Liver (tissue), 3 donors: ENCODE data around the gene CDKL4.

ENCODE experiments used
- CTCF ChIP-seq: fragments of 150-350 bp; IDR thresholded peaks from 2 replicates; pipeline ENCODE4 v1.5.1; 2017; ENCODE audit warnings: improper control_type of control experiment, low read depth, low read length; ENCODE audit not compliant: missing input control
- EGR1 ChIP-seq, 2 donors: IDR thresholded peaks; 2 replicates each; pipeline ENCODE4 v1.6.1; 2016 to 2018; ENCODE audit warnings: antibody characterized with exemption in 2 of 2, low read depth in 2 of 2
- GABPA ChIP-seq, 2 donors: IDR thresholded peaks in 1 of 2; conservative IDR thresholded peaks in 1 of 2; 2 replicates each; pipeline ENCODE4 v1.6.1; 2016; ENCODE audit warnings: antibody characterized with exemption in 2 of 2, mild to moderate bottlenecking in 1 of 2, moderate library complexity in 1 of 2
- JUND ChIP-seq, 2 donors: IDR thresholded peaks; 2 replicates each; pipeline ENCODE4 v1.6.1; 2016; ENCODE audit warnings: antibody characterized with exemption in 2 of 2
- MAX ChIP-seq: IDR thresholded peaks from 2 replicates; pipeline ENCODE4 v1.6.1; 2016; ENCODE audit warnings: antibody characterized with exemption
- NR2F2 ChIP-seq: IDR thresholded peaks from 2 replicates; pipeline ENCODE4 v1.6.1; 2016; ENCODE audit warnings: antibody characterized with exemption
- RAD21 ChIP-seq, 2 donors: IDR thresholded peaks; 2 replicates each; pipeline ENCODE4 v1.6.1; 2016; ENCODE audit warnings: antibody characterized with exemption in 2 of 2, mild to moderate bottlenecking in 2 of 2
- REST ChIP-seq: IDR thresholded peaks from 2 replicates; pipeline ENCODE4 v1.6.1; 2016; ENCODE audit warnings: antibody characterized with exemption, mild to moderate bottlenecking
- RXRA ChIP-seq, 2 donors: IDR thresholded peaks; 2 replicates each; pipeline ENCODE4 v1.6.1; 2017 to 2018; ENCODE audit warnings: antibody characterized with exemption in 2 of 2, mild to moderate bottlenecking in 1 of 2
- SP1 ChIP-seq: IDR thresholded peaks from 2 replicates; pipeline ENCODE4 v1.6.1; 2018; ENCODE audit warnings: antibody characterized with exemption, mild to moderate bottlenecking
- TAF1 ChIP-seq: conservative IDR thresholded peaks from 2 replicates; pipeline ENCODE4 v1.6.1; 2016; ENCODE audit warnings: antibody characterized with exemption, mild to moderate bottlenecking
- YY1 ChIP-seq: IDR thresholded peaks from 2 replicates; pipeline ENCODE4 v1.6.1; 2016; ENCODE audit warnings: antibody characterized with exemption, mild to moderate bottlenecking
- donor health status: healthy.
- donor health status: healthy.

GRCh38 chr2:39179974-39180960, 63.5 kb downstream of the CDKL4 start:
- TF ChIP-seq REST (no peak), RAD21 (IDR thresholded peaks at IDR 0.05) (no peak), CTCF (no peak), EGR1 (IDR thresholded peaks at IDR 0.05; ENCODE audit: low read depth in 2 of 2) (no peak), RXRA (IDR thresholded peaks at IDR 0.05) (no peak), SP1 (no peak), JUND (IDR thresholded peaks at IDR 0.05) (no peak), YY1 (no peak), NR2F2 (no peak), GABPA (IDR thresholded peaks at IDR 0.05 in 1 of 2, conservative IDR thresholded peaks at IDR 0.05 in 1 of 2) (no peak), MAX (no peak), TAF1 (no peak)
